ENCODE data around the gene LLPH. TPM values are rescaled to one million over a fixed set of nuclear protein-coding genes. Genes with fewer than 3 reads are reported as not detected.

Gene LLPH
- total RNA-seq, 1 donor from 2014 or later, result 3.9 TPM

DNA sequence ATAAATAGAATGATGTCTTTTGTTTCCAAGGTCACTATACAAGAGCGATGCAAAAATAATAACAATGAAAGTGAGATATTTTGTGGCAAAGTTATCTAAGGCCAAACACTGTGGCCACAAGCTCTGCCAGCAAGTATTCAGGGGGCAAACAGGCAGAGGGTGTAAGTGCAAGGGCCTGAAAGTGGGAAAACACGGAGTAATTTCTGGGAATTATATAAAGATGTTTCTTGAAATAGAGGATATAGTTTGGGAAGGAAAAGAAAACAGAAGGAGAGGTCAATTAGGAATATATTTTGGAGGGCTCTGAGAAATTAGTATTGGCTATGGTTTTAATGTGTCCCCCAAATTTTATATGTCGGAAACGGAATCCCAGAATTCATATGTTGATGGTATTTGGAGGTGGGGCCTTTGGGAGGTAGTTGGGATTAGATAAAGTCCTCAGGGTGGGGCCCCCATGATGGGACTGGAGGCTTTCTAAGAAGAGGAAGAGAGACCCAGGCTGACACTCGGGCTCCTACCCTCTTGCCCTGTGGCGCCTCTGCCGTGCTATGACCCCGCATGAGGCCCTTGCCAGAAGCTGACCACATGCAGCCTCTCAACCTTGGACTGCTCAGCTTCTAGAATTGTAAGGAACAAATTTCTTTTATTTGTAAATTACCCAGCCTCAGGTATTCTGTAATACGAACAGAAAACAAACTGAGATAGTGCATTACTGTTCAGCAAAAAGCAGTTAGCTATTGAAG is 60.0 kb downstream of the LLPH start:
- no peak overlapping the region for H3K4me3 ChIP-seq
- H3K27me3 ChIP-seq, result no peaks in the 10 kb centered on the region
- no peaks in the 10 kb centered on the region for H3K4me1 ChIP-seq
- no peaks in the 10 kb centered on the region for H3K36me3 ChIP-seq
- no peaks in the 10 kb centered on the region for H3K9me3 ChIP-seq
- no peak for DNase-seq (ENCODE audit: extremely low spot score in 2 of 2)
- H3K27ac ChIP-seq, result no peak overlapping the region
- TF ChIP-seq, protein P1, sequence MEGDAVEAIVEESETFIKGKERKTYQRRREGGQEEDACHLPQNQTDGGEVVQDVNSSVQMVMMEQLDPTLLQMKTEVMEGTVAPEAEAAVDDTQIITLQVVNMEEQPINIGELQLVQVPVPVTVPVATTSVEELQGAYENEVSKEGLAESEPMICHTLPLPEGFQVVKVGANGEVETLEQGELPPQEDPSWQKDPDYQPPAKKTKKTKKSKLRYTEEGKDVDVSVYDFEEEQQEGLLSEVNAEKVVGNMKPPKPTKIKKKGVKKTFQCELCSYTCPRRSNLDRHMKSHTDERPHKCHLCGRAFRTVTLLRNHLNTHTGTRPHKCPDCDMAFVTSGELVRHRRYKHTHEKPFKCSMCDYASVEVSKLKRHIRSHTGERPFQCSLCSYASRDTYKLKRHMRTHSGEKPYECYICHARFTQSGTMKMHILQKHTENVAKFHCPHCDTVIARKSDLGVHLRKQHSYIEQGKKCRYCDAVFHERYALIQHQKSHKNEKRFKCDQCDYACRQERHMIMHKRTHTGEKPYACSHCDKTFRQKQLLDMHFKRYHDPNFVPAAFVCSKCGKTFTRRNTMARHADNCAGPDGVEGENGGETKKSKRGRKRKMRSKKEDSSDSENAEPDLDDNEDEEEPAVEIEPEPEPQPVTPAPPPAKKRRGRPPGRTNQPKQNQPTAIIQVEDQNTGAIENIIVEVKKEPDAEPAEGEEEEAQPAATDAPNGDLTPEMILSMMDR (IDR thresholded peaks at IDR 0.05), result no peak
- intact Hi-C loops (cut with DNase I), result no loop called here

DNA sequence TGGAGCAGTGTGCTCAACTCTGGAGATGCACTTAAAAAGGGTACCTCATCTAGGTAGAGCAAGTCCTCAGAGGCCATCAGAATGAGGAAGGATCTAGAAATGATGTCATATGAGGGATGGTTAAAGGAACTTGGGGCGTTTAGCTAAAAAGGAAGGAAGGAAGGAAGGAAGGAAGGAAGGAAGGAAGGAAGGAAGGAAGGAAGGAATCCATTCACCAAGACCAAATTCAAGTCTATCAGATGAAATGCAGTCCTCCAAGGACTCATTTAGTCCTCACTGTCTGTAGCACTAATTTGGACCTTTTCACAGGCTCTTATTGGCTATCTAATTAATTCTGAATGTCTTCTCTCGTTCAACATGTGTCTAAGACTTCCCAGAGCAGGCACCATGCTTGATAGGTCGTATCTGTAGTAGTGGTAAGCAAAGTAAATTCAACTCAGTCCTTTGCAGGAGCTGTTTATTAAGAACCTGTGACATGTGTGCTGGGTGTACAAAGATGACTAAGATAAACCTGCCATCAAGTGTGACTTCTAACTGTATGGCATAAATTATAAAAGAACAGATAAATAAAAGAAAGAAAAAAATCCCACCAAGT is 63.5 kb downstream of the LLPH start:
- intact Hi-C loops (cut with DNase I), result no loop called here
- no peaks in the 10 kb centered on the region for H3K27me3 ChIP-seq

More for the DNA sequence above, 63.5 kb downstream of the LLPH start:
- Histone ChIP-seq H3K4me1 (no peaks in the 10 kb centered on the region), H3K27ac (no peak overlapping the region), H3K4me3 (no peak overlapping the region), H3K36me3 (no peaks in the 10 kb centered on the region), H3K9me3 (no peaks in the 10 kb centered on the region)
- TF ChIP-seq POLR2A (IDR thresholded peaks at IDR 0.05) (no peak), POLR2AphosphoS5 (IDR thresholded peaks at IDR 0.05; ENCODE audit: insufficient read depth in 1 of 2, low read depth in 1 of 2) (no peak)
- TF ChIP-seq, protein P1 (IDR thresholded peaks at IDR 0.05), result no peak
- no peak for DNase-seq (ENCODE audit: extremely low spot score in 2 of 2)

Other genes starting within 250 kb of the LLPH start
- gene TMBIM4, start 39.2 kb upstream of the LLPH start, total RNA-seq, result 98.7 TPM
- gene IRAK3, start 58.5 kb upstream of the LLPH start, total RNA-seq, result 23.1 TPM
- gene HELB, start 171.7 kb upstream of the LLPH start, total RNA-seq, result 5.2 TPM

Data from vagina (tissue), 2 donors.